ENCODE data around the gene AADACL4.

DNA sequence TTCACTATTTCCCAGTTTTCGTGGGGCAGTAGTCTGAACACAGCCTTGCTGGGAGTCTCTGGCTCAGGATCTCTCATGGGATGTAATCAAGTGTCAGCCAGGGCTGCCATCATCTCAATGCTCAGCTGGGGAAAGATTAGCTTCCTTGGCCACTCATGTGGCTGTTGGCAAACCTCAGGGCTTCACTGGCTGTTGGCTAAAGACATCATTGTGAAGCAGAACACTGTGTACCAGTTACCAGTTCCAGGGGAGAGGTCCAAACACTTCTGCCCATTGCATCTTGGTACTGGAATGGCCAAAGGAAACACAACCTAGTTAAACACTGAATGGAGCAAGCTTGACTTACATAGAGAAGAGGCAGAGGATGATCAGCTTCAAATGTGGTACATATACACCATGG, 33.7 kb downstream of the AADACL4 start:
- TF ChIP-seq, protein P1, sequence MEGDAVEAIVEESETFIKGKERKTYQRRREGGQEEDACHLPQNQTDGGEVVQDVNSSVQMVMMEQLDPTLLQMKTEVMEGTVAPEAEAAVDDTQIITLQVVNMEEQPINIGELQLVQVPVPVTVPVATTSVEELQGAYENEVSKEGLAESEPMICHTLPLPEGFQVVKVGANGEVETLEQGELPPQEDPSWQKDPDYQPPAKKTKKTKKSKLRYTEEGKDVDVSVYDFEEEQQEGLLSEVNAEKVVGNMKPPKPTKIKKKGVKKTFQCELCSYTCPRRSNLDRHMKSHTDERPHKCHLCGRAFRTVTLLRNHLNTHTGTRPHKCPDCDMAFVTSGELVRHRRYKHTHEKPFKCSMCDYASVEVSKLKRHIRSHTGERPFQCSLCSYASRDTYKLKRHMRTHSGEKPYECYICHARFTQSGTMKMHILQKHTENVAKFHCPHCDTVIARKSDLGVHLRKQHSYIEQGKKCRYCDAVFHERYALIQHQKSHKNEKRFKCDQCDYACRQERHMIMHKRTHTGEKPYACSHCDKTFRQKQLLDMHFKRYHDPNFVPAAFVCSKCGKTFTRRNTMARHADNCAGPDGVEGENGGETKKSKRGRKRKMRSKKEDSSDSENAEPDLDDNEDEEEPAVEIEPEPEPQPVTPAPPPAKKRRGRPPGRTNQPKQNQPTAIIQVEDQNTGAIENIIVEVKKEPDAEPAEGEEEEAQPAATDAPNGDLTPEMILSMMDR (conservative IDR thresholded peaks at IDR 0.05; ENCODE audit: low read depth in 2 of 2): no peak
- TF ChIP-seq POLR2AphosphoS5 (IDR thresholded peaks at IDR 0.05; ENCODE audit: low read depth): no peak
- TF ChIP-seq EZH2phosphoT487 (IDR thresholded peaks at IDR 0.05; ENCODE audit: unreplicated experiment): no peak
- no peak for TF ChIP-seq CREB1 (CRISPR knock-in tag; IDR thresholded peaks at IDR 0.05; ENCODE audit: low read depth)
- TF ChIP-seq, protein P2, sequence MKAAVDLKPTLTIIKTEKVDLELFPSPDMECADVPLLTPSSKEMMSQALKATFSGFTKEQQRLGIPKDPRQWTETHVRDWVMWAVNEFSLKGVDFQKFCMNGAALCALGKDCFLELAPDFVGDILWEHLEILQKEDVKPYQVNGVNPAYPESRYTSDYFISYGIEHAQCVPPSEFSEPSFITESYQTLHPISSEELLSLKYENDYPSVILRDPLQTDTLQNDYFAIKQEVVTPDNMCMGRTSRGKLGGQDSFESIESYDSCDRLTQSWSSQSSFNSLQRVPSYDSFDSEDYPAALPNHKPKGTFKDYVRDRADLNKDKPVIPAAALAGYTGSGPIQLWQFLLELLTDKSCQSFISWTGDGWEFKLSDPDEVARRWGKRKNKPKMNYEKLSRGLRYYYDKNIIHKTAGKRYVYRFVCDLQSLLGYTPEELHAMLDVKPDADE (IDR thresholded peaks at IDR 0.05): no peak

All from GM23338 (cell line).